Measurements from ENCODE around the gene CAVIN2.
A peak's percentile ranks its signal among the peaks of the same experiment; 100 is the strongest.

Gene CAVIN2

GRCh38 chr2:191844706-191845105, 2.2 kb downstream of the CAVIN2 start:
- Histone ChIP-seq H4K20me1 (ENCODE audit: insufficient read depth, low read length, poor library complexity, severe bottlenecking) (no peaks in the 10 kb centered on the region), H3K9ac (ENCODE audit: low read depth, low read length, poor library complexity, severe bottlenecking) (no peak overlapping the region), H3K9me3 (ENCODE audit: insufficient read depth, low read depth, low read length) (no peaks in the 10 kb centered on the region), H3K9me2 (replicated peaks; ENCODE audit: low read depth, low read length) (no peaks in the 10 kb centered on the region), H3K79me2 (ENCODE audit: insufficient read depth, low read length) (no peaks in the 10 kb centered on the region), H3K4me3 (ENCODE audit: low read length, poor library complexity, severe bottlenecking) (no peak overlapping the region), H3K36me3 (ENCODE audit: insufficient read depth, low read length) (no peaks in the 10 kb centered on the region), H3K4me1 (ENCODE audit: insufficient read depth, low read length, poor library complexity, severe bottlenecking) (no peaks in the 10 kb centered on the region), H3K4me2 (ENCODE audit: low read depth, low read length, poor library complexity, severe bottlenecking) (no peak overlapping the region), H3K27me3 (ENCODE audit: insufficient read depth, low read length, poor library complexity, severe bottlenecking) (no peaks in the 10 kb centered on the region), H3F3A (ENCODE audit: low read depth) (no peaks in the 10 kb centered on the region), H2AFZ (ENCODE audit: low read length) (no peak overlapping the region)
- no peak for TF ChIP-seq CTCF (conservative IDR thresholded peaks at IDR 0.05; ENCODE audit: low read length)
- no peak for TF ChIP-seq EZH2phosphoT487 (IDR thresholded peaks at IDR 0.05; ENCODE audit: borderline replicate concordance)

- TF ChIP-seq CTCF (conservative IDR thresholded peaks at IDR 0.05; ENCODE audit: low read length) (no peak), EZH2phosphoT487 (IDR thresholded peaks at IDR 0.05; ENCODE audit: borderline replicate concordance) (no peak)
- H3K9me3 ChIP-seq (ENCODE audit: insufficient read depth, low read depth, low read length) = no peaks in the 10 kb centered on the region
- H3K36me3 ChIP-seq (ENCODE audit: insufficient read depth, low read length) = no peaks in the 10 kb centered on the region
- no peaks in the 10 kb centered on the region for H3F3A ChIP-seq (ENCODE audit: low read depth)
- H3K9me2 ChIP-seq (replicated peaks; ENCODE audit: low read depth, low read length) = no peaks in the 10 kb centered on the region
- no peak overlapping the region for H3K9ac ChIP-seq (ENCODE audit: low read depth, low read length, poor library complexity, severe bottlenecking)
- peaks cover 9% of the 10 kb centered on the region for H3K4me1 ChIP-seq (ENCODE audit: insufficient read depth, low read length, poor library complexity, severe bottlenecking)
- H3K4me3 ChIP-seq (ENCODE audit: low read length, poor library complexity, severe bottlenecking) = no peak overlapping the region
- H4K20me1 ChIP-seq (ENCODE audit: insufficient read depth, low read length, poor library complexity, severe bottlenecking) = no peaks in the 10 kb centered on the region
- no peak overlapping the region for H2AFZ ChIP-seq (ENCODE audit: low read length)
- H3K79me2 ChIP-seq (ENCODE audit: insufficient read depth, low read length) = no peaks in the 10 kb centered on the region
- H3K4me2 ChIP-seq (ENCODE audit: low read depth, low read length, poor library complexity, severe bottlenecking) = no peak overlapping the region
- H3K27me3 ChIP-seq (ENCODE audit: insufficient read depth, low read length, poor library complexity, severe bottlenecking) = no peaks in the 10 kb centered on the region
These were observed 6.0 kb downstream of the CAVIN2 start for GRCh38 chr2:191840921-191841320.

GRCh38 chr2:191839918-191840804, 6.7 kb downstream of the CAVIN2 start:
- Histone ChIP-seq H3K4me2 (ENCODE audit: low read depth, low read length, poor library complexity, severe bottlenecking) (no peak overlapping the region), H3K4me1 (ENCODE audit: insufficient read depth, low read length, poor library complexity, severe bottlenecking) (peaks cover 9% of the 10 kb centered on the region), H4K20me1 (ENCODE audit: insufficient read depth, low read length, poor library complexity, severe bottlenecking) (no peaks in the 10 kb centered on the region), H3K4me3 (ENCODE audit: low read length, poor library complexity, severe bottlenecking) (no peak overlapping the region), H3K36me3 (ENCODE audit: insufficient read depth, low read length) (no peaks in the 10 kb centered on the region), H3K9ac (ENCODE audit: low read depth, low read length, poor library complexity, severe bottlenecking) (no peak overlapping the region), H3K9me3 (ENCODE audit: insufficient read depth, low read depth, low read length) (no peaks in the 10 kb centered on the region), H3F3A (ENCODE audit: low read depth) (no peaks in the 10 kb centered on the region), H3K79me2 (ENCODE audit: insufficient read depth, low read length) (no peaks in the 10 kb centered on the region), H2AFZ (ENCODE audit: low read length) (no peak overlapping the region; the same call in 1 of the 2 replicates), H3K9me2 (replicated peaks; ENCODE audit: low read depth, low read length) (no peaks in the 10 kb centered on the region), H3K27me3 (ENCODE audit: insufficient read depth, low read length, poor library complexity, severe bottlenecking) (no peaks in the 10 kb centered on the region)
- TF ChIP-seq CTCF (conservative IDR thresholded peaks at IDR 0.05; ENCODE audit: low read length) (peak; percentile 36), EZH2phosphoT487 (IDR thresholded peaks at IDR 0.05; ENCODE audit: borderline replicate concordance) (no peak)
